Measurements from ENCODE around the gene ZAR1L.

DNA sequence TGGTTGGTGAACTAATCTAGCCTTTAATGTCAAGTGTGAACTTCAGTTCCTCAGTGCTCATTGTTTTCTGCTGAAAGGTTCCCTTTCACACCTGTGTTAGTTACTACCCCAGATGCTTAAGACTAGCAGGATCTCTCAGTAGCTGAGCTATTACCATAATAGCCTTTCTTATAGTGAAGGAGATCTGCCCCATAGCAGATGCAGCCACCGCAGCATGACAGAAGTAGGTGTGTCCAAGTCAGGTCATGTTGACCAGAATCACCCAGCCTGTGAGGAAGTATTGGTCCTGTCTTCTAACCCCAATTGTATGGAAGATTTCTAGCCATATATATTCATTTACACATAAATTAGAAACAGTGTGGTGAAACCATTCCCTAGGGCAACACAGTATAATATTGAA is 37.3 kb downstream of the ZAR1L start:
- TF ChIP-seq CTCF (IDR thresholded peaks at IDR 0.05; ENCODE audit: poor library complexity, severe bottlenecking) (no peak), EZH2 (IDR thresholded peaks at IDR 0.05; ENCODE audit: borderline replicate concordance, insufficient read depth, low read length, poor library complexity, severe bottlenecking) (no peak), POLR2AphosphoS5 (IDR thresholded peaks at IDR 0.05) (no peak), TAF1 (IDR thresholded peaks at IDR 0.05; ENCODE audit: low read depth) (no peak), RAD21 (conservative IDR thresholded peaks at IDR 0.05) (no peak), EP300 (conservative IDR thresholded peaks at IDR 0.05; ENCODE audit: poor library complexity, severe bottlenecking) (no peak)

Data from neural cell (in vitro differentiated cells).